ENCODE results near the gene OGT. TPM values are rescaled to one million over a fixed set of nuclear protein-coding genes. Genes with fewer than 3 reads are reported as not detected.

OGT gene
- total RNA-seq, 1 experiment from 2014 or later, result 191 TPM

- no TSS peak for BruUV-seq (replicated peaks)
- intact Hi-C loops (cut with micrococcal nuclease; ENCODE audit: unreplicated experiment), result no loop called here
Observed at GRCh38 chrX:71541210-71542022, 8.5 kb downstream of the OGT start.

GRCh38 chrX:71542411-71542810 lies 9.5 kb downstream of the OGT start:
- BruUV-seq (replicated peaks), result no TSS peak
- peaks cover 55% of the 10 kb centered on the region for H3K36me3 Mint-ChIP-seq (ENCODE audit: insufficient read depth, unreplicated experiment)
- H3K27ac Mint-ChIP-seq (ENCODE audit: unreplicated experiment), result peak overlapping the region; percentile 89
- no peaks in the 10 kb centered on the region for H3K27me3 Mint-ChIP-seq (ENCODE audit: unreplicated experiment)
- no peaks in the 10 kb centered on the region for H3K9me3 Mint-ChIP-seq (ENCODE audit: low read depth, unreplicated experiment)
- H3K4me1 Mint-ChIP-seq (ENCODE audit: low read depth, unreplicated experiment), result peaks cover 32% of the 10 kb centered on the region
- CTCF ChIA-PET, result interaction anchor here (1.1 to 3.2 kb wide), 2 partner anchors 8 to 10 kb away, joined by 3 to 13 read pairs; no protein-coding TSS in a partner anchor
- H3K4me3 Mint-ChIP-seq (ENCODE audit: low read depth, unreplicated experiment), result peak overlapping the region; percentile 46
- DNase-seq, result no peak
- intact Hi-C loops (cut with micrococcal nuclease; ENCODE audit: unreplicated experiment), result no loop called here
- TF ChIP-seq CTCF (IDR thresholded peaks at IDR 0.05; ENCODE audit: unreplicated experiment), result no peak

More at GRCh38 chrX:71541210-71542022, 8.5 kb downstream of the OGT start:
- no peak for DNase-seq
- Mint-ChIP-seq H3K4me3 (ENCODE audit: low read depth, unreplicated experiment) (peak overlapping the region; percentile 46), H3K9me3 (ENCODE audit: low read depth, unreplicated experiment) (no peaks in the 10 kb centered on the region), H3K27ac (ENCODE audit: unreplicated experiment) (peak overlapping the region; percentile 89), H3K27me3 (ENCODE audit: unreplicated experiment) (no peaks in the 10 kb centered on the region), H3K4me1 (ENCODE audit: low read depth, unreplicated experiment) (peaks cover 37% of the 10 kb centered on the region), H3K36me3 (ENCODE audit: insufficient read depth, unreplicated experiment) (peaks cover 65% of the 10 kb centered on the region)
- no peak for TF ChIP-seq CTCF (IDR thresholded peaks at IDR 0.05; ENCODE audit: unreplicated experiment)
- CTCF ChIA-PET, result no interaction called here

GRCh38 chrX:71542825-71543224 lies 9.9 kb downstream of the OGT start:
- BruUV-seq (replicated peaks), result no TSS peak
- intact Hi-C loops (cut with micrococcal nuclease; ENCODE audit: unreplicated experiment), result no loop called here
- no peaks in the 10 kb centered on the region for H3K27me3 Mint-ChIP-seq (ENCODE audit: unreplicated experiment)

GRCh38 chrX:71543316-71543715 lies 10.4 kb downstream of the OGT start:
- intact Hi-C loops (cut with micrococcal nuclease; ENCODE audit: unreplicated experiment), result no loop called here
- H3K4me3 Mint-ChIP-seq (ENCODE audit: low read depth, unreplicated experiment), result peak overlapping the region; percentile 4
- no peak for DNase-seq
- H3K9me3 Mint-ChIP-seq (ENCODE audit: low read depth, unreplicated experiment), result no peaks in the 10 kb centered on the region
- peaks cover 58% of the 10 kb centered on the region for H3K36me3 Mint-ChIP-seq (ENCODE audit: insufficient read depth, unreplicated experiment)
- peak overlapping the region; percentile 65 for H3K27ac Mint-ChIP-seq (ENCODE audit: unreplicated experiment)
- CTCF ChIA-PET, result interaction anchor here (1.1 to 3.2 kb wide), 3 partner anchors 9 to 12 kb away, joined by 3 to 13 read pairs (median 5); no protein-coding TSS in a partner anchor
- no peak for TF ChIP-seq CTCF (IDR thresholded peaks at IDR 0.05; ENCODE audit: unreplicated experiment)
- BruUV-seq (replicated peaks), result no TSS peak
- H3K4me1 Mint-ChIP-seq (ENCODE audit: low read depth, unreplicated experiment), result peaks cover 32% of the 10 kb centered on the region
- H3K27me3 Mint-ChIP-seq (ENCODE audit: unreplicated experiment), result no peaks in the 10 kb centered on the region

More at GRCh38 chrX:71542825-71543224, 9.9 kb downstream of the OGT start:
- Mint-ChIP-seq H3K36me3 (ENCODE audit: insufficient read depth, unreplicated experiment) (peaks cover 54% of the 10 kb centered on the region), H3K27ac (ENCODE audit: unreplicated experiment) (no peak overlapping the region), H3K4me3 (ENCODE audit: low read depth, unreplicated experiment) (peak overlapping the region; percentile 46), H3K4me1 (ENCODE audit: low read depth, unreplicated experiment) (peaks cover 32% of the 10 kb centered on the region), H3K9me3 (ENCODE audit: low read depth, unreplicated experiment) (no peaks in the 10 kb centered on the region)
- no peak for DNase-seq
- no peak for TF ChIP-seq CTCF (IDR thresholded peaks at IDR 0.05; ENCODE audit: unreplicated experiment)
- CTCF ChIA-PET, result interaction anchor here (1.1 to 3.2 kb wide), 2 partner anchors 9 to 11 kb away, joined by 3 to 13 read pairs; no protein-coding TSS in a partner anchor
